Choroid plexus epithelial cell (primary cell): ENCODE measurements around the gene DAAM2.

Source experiments
- DNase-seq: peaks from one replicate; pipeline ENCODE4 v3.0.0-alpha.2; 2010; ENCODE audit warnings: low read depth
- H3K4me3 ChIP-seq: 2 replicates; pipeline ENCODE4 v1.5.1; 2011; ENCODE audit warnings: low read depth, mild to moderate bottlenecking, control low read depth, low read length, moderate library complexity
- TF ChIP-seq, protein P1 (sequence below): conservative IDR thresholded peaks from 2 replicates; pipeline ENCODE4 v1.5.1; 2011; ENCODE audit warnings: low read depth, mild to moderate bottlenecking, control low read depth, inconsistent platforms, low read length, moderate library complexity

DAAM2 gene

DNA sequence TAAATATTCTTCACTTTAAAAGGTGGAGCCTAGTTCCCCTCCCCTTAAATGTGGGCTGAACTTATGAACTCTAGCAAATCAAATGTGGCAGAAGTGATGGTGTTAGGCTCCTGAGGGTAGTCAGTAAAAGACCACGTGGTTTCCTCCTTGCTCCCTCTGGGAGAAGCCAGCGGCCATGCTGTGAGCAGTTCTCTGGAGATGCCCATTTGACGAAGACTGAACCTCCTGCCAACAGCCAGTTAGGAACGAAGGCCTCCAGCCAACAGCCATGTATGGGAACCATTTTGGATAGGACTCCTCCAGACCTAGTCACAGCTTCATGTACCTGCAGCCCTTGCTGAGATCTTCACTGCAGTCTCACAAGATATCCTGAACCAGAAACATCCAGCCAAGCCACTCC is 149.6 kb downstream of the DAAM2 start:
- H3K4me3 ChIP-seq = no peak overlapping the region
- no peak for DNase-seq
- TF ChIP-seq, protein P1, sequence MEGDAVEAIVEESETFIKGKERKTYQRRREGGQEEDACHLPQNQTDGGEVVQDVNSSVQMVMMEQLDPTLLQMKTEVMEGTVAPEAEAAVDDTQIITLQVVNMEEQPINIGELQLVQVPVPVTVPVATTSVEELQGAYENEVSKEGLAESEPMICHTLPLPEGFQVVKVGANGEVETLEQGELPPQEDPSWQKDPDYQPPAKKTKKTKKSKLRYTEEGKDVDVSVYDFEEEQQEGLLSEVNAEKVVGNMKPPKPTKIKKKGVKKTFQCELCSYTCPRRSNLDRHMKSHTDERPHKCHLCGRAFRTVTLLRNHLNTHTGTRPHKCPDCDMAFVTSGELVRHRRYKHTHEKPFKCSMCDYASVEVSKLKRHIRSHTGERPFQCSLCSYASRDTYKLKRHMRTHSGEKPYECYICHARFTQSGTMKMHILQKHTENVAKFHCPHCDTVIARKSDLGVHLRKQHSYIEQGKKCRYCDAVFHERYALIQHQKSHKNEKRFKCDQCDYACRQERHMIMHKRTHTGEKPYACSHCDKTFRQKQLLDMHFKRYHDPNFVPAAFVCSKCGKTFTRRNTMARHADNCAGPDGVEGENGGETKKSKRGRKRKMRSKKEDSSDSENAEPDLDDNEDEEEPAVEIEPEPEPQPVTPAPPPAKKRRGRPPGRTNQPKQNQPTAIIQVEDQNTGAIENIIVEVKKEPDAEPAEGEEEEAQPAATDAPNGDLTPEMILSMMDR = no peak

DNA sequence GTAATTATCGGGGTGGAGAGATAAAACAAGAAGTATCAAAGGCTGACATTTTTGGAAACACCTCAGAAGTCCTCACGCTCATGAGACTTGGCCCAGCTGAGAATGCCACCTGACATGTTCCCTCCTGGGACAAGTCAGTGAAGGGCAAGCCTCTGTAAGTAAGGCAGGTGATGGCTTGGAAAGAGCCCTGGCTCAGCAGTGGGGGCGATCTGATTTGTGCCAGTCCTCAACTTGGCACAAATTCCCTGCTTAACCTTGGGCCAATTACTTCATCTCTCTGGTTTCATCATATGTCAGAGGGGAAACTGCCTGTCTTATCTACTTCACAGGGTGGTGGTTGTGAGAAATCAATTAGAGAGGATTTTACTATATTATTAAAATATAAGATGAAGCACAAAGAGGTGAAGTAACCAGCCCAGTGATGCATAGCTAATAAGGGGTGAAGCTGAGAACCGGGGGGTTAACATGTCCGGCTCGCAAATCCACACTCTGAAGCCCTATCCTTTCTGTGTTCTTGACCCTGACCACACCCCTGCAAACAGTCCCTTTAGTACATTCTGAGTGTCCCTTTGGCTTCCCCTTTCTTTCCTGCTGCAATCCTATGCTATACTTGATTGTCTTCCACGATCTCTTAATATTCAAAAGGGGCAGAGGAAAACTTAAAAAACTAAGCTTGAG is 150.9 kb downstream of the DAAM2 start:
- H3K4me3 ChIP-seq = no peak overlapping the region
- TF ChIP-seq, protein P1 = no peak
- DNase-seq = no peak

DNA sequence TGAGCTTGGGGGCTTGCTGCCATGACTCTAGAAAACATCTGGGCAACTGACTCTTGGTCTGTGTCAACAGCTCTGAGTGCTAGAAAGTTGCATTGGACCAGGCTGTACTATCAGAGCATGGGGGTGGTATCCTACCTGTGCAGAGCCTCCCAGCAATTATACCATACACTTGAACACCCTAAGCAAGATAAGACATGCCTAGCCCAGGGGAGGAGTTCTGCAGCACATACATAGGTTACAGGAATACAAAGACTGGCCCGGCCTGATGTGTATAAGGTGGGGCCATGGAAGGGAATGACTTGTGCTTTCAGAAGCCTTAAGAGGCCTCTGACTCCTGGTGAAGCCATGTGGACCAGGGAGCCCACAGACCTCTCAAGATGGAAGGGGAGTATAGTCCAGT is 153.4 kb downstream of the DAAM2 start:
- no peak for DNase-seq
- TF ChIP-seq, protein P1 = no peak
- no peak overlapping the region for H3K4me3 ChIP-seq

GRCh38 chr6:39947611-39948068 is 155.5 kb downstream of the DAAM2 start:
- TF ChIP-seq, protein P1 = no peak

DNA sequence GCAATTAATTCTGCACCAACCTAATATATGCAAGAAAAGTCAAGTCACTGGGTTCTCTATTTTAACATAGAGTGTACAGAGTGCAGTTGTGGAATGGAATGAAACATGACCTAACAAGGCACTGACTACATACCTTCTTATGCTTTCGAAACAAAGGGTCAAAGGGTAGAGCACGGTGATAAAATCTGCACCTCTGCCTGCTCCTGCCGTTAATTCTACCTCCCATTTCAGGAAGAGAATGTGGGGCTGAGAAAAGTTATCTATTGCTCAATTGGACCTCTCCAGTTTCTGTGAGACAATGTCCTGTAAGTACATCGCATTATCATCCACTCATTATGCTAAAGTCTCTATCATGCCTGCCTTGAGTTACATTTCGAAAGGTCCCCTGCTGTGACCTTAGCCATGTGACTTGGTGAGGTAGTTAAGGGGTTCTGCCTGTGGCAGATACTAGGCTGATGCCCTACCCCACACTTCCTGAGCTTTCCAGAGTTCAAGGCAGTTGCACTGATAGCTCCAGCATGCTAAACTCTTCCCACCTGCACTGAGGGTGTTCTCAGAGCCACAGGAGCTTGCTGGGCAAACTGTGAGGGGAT is 156.1 kb downstream of the DAAM2 start:
- DNase-seq = peak; percentile 16
- TF ChIP-seq, protein P1 = no peak
- H3K4me3 ChIP-seq = no peak overlapping the region

More at GRCh38 chr6:39947611-39948068, 155.5 kb downstream of the DAAM2 start:
- DNase-seq = no peak
- no peak overlapping the region for H3K4me3 ChIP-seq

DNA sequence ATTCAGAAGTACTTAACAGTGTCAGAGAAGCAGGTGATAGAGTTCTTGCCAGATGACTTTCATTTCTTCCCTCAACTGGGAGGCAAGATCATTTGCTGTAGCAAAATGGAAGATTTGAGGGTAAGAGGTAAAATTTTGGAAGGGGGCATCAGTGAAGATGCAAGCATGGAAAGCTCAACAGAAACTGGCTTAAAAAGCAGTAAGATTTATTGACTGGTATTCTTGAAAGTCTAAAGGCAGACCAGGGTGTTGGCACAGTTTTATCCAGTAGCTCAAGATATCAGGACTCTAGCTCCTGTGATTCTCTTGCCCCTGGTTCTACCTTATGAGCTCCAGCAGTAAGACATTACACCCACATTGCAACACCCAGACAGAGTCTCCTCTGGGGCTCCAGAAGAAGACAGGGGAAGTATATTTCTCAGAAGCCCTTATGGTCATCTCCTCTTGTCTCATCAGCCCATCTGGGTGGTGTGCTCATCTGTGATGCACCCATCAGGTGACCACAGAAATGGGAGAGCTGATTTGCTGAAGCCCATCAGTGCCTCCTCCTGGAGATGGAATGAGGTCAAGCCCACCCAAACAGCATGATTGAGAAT is 158.0 kb downstream of the DAAM2 start:
- no peak overlapping the region for H3K4me3 ChIP-seq
- TF ChIP-seq, protein P1 = no peak
- DNase-seq = no peak
